ENCODE results near the gene PRKG1.

DNA sequence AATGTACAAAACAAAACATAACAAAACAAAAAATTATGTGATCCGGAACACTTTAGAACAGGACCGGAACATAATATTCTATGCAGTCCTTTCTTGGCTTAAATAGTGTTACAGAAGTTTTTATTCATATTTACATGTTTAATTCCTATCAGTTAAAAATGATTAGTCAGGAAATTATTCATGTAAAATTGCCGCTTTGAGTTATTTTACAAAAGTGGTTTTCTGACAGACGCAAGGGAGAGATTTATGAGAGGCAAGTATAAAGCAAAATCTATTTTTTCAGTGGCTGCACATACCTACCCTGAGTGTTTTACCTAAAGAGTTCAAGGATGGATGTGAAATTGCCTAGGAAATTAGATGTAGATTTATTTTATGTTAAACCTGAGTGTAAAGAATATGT is 1009.1 kb downstream of the PRKG1 start:
- TF ChIP-seq, protein P1, sequence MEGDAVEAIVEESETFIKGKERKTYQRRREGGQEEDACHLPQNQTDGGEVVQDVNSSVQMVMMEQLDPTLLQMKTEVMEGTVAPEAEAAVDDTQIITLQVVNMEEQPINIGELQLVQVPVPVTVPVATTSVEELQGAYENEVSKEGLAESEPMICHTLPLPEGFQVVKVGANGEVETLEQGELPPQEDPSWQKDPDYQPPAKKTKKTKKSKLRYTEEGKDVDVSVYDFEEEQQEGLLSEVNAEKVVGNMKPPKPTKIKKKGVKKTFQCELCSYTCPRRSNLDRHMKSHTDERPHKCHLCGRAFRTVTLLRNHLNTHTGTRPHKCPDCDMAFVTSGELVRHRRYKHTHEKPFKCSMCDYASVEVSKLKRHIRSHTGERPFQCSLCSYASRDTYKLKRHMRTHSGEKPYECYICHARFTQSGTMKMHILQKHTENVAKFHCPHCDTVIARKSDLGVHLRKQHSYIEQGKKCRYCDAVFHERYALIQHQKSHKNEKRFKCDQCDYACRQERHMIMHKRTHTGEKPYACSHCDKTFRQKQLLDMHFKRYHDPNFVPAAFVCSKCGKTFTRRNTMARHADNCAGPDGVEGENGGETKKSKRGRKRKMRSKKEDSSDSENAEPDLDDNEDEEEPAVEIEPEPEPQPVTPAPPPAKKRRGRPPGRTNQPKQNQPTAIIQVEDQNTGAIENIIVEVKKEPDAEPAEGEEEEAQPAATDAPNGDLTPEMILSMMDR (optimal IDR thresholded peaks at IDR 0.05 in 1 of 3, IDR thresholded peaks at IDR 0.05 in 1 of 3, conservative IDR thresholded peaks at IDR 0.05 in 1 of 3; ENCODE audit: extremely low read depth in 1 of 3, insufficient read depth in 2 of 3, low read length in 3 of 3) = no peak
- no peak for TF ChIP-seq EZH2 (IDR thresholded peaks at IDR 0.05; ENCODE audit: low read length)

Measured in keratinocyte (primary cell).